H1 (cell line): ENCODE data around the gene AFF4. TPM values are rescaled to one million over a fixed set of nuclear protein-coding genes. Genes with fewer than 3 reads are reported as not detected.
A peak's percentile ranks its signal among the peaks of the same experiment; 100 is the strongest.

Experiments
- CTCF ChIA-PET: fragments of 300-600 bp; sonication (Branson Sonifier 250); formaldehyde crosslinking; loops from one replicate; lab custom pipeline; 2021; ENCODE audit not compliant: partially characterized antibody; lab: Charles Lee
- POLR2A ChIA-PET: fragments of 300-600 bp; sonication (Branson Sonifier 250); formaldehyde crosslinking; loops from one replicate; lab custom pipeline; 2021; ENCODE audit warnings: inconsistent platforms; ENCODE audit not compliant: partially characterized antibody; lab: Charles Lee
- DNase-seq, 2 experiments: peaks; one replicate each; pipeline versions ENCODE4 v3.0.0 to v3.0.0-alpha.2; 2010 to 2022; ENCODE audit warnings: low spot score in 2 of 2, low read depth in 1 of 2, mixed read lengths in 1 of 2
- FAIRE-seq: peaks from 2 replicates; lab custom pipeline; 2011; peaks lifted over from hg19 to GRCh38; lab: Jason Lieb, UNC
- H2AFZ ChIP-seq: 2 replicates; pipeline ENCODE4 v1.8.1; 2012; ENCODE audit warnings: low read length, inconsistent platforms
- H2AK5ac ChIP-seq: 2 replicates; pipeline ENCODE4 v1.6.1; 2013; ENCODE audit warnings: low read depth, low read length
- H2BK120ac ChIP-seq: replicated peaks from 2 replicates; pipeline ENCODE3; 2013; ENCODE audit warnings: low read depth, low read length, inconsistent platforms
- H2BK12ac ChIP-seq: 2 replicates; pipeline ENCODE4 v1.6.1; 2013; ENCODE audit warnings: low read depth, low read length
- H2BK15ac ChIP-seq: 2 replicates; pipeline ENCODE4 v1.6.1; 2013; ENCODE audit warnings: low read length
- H2BK20ac ChIP-seq: 2 replicates; pipeline ENCODE4 v1.6.1; 2013; ENCODE audit warnings: low read length
- H2BK5ac ChIP-seq: 2 replicates; pipeline ENCODE4 v1.6.1; 2013; ENCODE audit warnings: low read depth, low read length
- H3K14ac ChIP-seq: 2 replicates; pipeline ENCODE4 v1.6.1; 2013; ENCODE audit warnings: inconsistent platforms; ENCODE audit not compliant: insufficient read length
- H3K18ac ChIP-seq: 2 replicates; pipeline ENCODE4 v1.6.1; 2013; ENCODE audit warnings: low read length; ENCODE audit errors: extremely low read depth
- H3K23ac ChIP-seq: 2 replicates; pipeline ENCODE4 v1.6.1; 2013; ENCODE audit warnings: inconsistent platforms; ENCODE audit not compliant: insufficient read length
- H3K23me2 ChIP-seq: 2 replicates; pipeline ENCODE4 v1.6.1; 2013; ENCODE audit warnings: low read depth, low read length
- H3K27ac ChIP-seq: 2 replicates; pipeline ENCODE4 v1.6.1; 2011; ENCODE audit warnings: low read depth, low read length, inconsistent platforms
- H3K27me3 ChIP-seq, 4 experiments: replicated peaks in 1 of 4; 1 replicate in 1 of 4; 2 replicates in 3 of 4; pipeline versions ENCODE4 v1.6.1 to v1.8.1; 2011 to 2013; ENCODE audit warnings: low read length in 3 of 4, mild to moderate bottlenecking in 3 of 4, inconsistent platforms in 2 of 4, mixed read lengths in 2 of 4, moderate library complexity in 1 of 4; ENCODE audit not compliant: control insufficient read depth in 3 of 4, insufficient read depth in 3 of 4; ENCODE audit errors: extremely low read depth in 1 of 4
- H3K36me3 ChIP-seq, 4 experiments: 2 replicates each; pipeline versions ENCODE4 v1.6.1 to v1.8.1; 2011 to 2013; ENCODE audit warnings: mild to moderate bottlenecking in 4 of 4, low read length in 3 of 4, moderate library complexity in 2 of 4, control low read depth in 1 of 4, inconsistent platforms in 1 of 4; ENCODE audit not compliant: insufficient read depth in 4 of 4, control insufficient read depth in 2 of 4
- H3K4ac ChIP-seq: replicated peaks from 2 replicates; pipeline ENCODE3; 2013; ENCODE audit warnings: low read length, low read depth, mixed read lengths, inconsistent platforms; ENCODE audit not compliant: insufficient read length
- H3K4me1 ChIP-seq, 4 experiments: replicated peaks in 1 of 4; 1 replicate in 1 of 4; 2 replicates in 3 of 4; pipeline versions ENCODE4 v1.6.1 to v1.8.1; 2011 to 2013; ENCODE audit warnings: low read length in 3 of 4, inconsistent platforms in 2 of 4, mixed read lengths in 1 of 4; ENCODE audit not compliant: insufficient read depth in 4 of 4, control insufficient read depth in 3 of 4
- H3K4me2 ChIP-seq, 2 experiments: 2 replicates each; pipeline versions ENCODE4 v1.6.1 to v1.8.1; 2011 to 2013; ENCODE audit warnings: low read depth in 2 of 2, low read length in 2 of 2, control low read depth in 1 of 2, inconsistent platforms in 1 of 2, mild to moderate bottlenecking in 1 of 2; ENCODE audit not compliant: insufficient read depth in 1 of 2
- H3K4me3 ChIP-seq, 4 experiments: fragments of 200-600, 300-600 bp in 1 of 4; sonication (generic), shearing (Covaris generic), sonication (Bioruptor Twin) in 1 of 4; 2 replicates each; pipeline versions ENCODE4 v1.5.1 to v1.8.1; 2011 to 2016; ENCODE audit warnings: low read length in 4 of 4, low read depth in 3 of 4, control low read depth in 2 of 4, inconsistent platforms in 2 of 4, mild to moderate bottlenecking in 2 of 4, mixed read lengths in 1 of 4, moderate library complexity in 1 of 4; ENCODE audit not compliant: insufficient read depth in 2 of 4; ENCODE audit errors: extremely low read depth in 1 of 4
- H3K56ac ChIP-seq: replicated peaks from 2 replicates; pipeline ENCODE3; 2013; ENCODE audit warnings: low read depth, mild to moderate bottlenecking, mixed read lengths, low read length, inconsistent platforms; ENCODE audit not compliant: insufficient read length
- H3K79me1 ChIP-seq: 2 replicates; pipeline ENCODE4 v1.6.1; 2013; ENCODE audit warnings: low read depth, low read length, control low read depth
- H3K79me2 ChIP-seq, 2 experiments: 2 replicates each; pipeline versions ENCODE4 v1.6.1 to v1.8.1; 2012 to 2013; ENCODE audit warnings: low read length in 2 of 2, mild to moderate bottlenecking in 2 of 2, inconsistent platforms in 1 of 2; ENCODE audit not compliant: insufficient read depth in 2 of 2, control insufficient read depth in 1 of 2
- H3K9ac ChIP-seq, 4 experiments: replicated peaks in 1 of 4; 1 replicate in 1 of 4; 2 replicates in 3 of 4; pipeline versions ENCODE4 v1.6.1 to v1.8.1; 2011 to 2013; ENCODE audit warnings: low read depth in 3 of 4, low read length in 3 of 4, control low read depth in 2 of 4, mild to moderate bottlenecking in 2 of 4, moderate library complexity in 2 of 4, inconsistent platforms in 1 of 4; ENCODE audit errors: extremely low read depth in 1 of 4
- H3K9me3 ChIP-seq, 2 experiments: 2 replicates each; pipeline versions ENCODE4 v1.6.1 to v1.8.1; 2012 to 2013; ENCODE audit warnings: mild to moderate bottlenecking in 2 of 2, moderate library complexity in 2 of 2, control low read depth in 1 of 2, inconsistent platforms in 1 of 2, low read depth in 1 of 2, low read length in 1 of 2, mixed read lengths in 1 of 2; ENCODE audit not compliant: insufficient read depth in 2 of 2
- H4K20me1 ChIP-seq, 2 experiments: replicated peaks in 1 of 2; 2 replicates each; pipeline versions ENCODE3 to v1.8.1; 2011 to 2013; ENCODE audit warnings: inconsistent platforms in 2 of 2, low read length in 2 of 2, mild to moderate bottlenecking in 1 of 2; ENCODE audit not compliant: insufficient read depth in 2 of 2, control insufficient read depth in 1 of 2
- H4K5ac ChIP-seq: 2 replicates; pipeline ENCODE4 v1.6.1; 2013; ENCODE audit warnings: low read length, low read depth, mixed read lengths, inconsistent platforms; ENCODE audit not compliant: insufficient read length
- H4K8ac ChIP-seq: 2 replicates; pipeline ENCODE4 v1.8.0; 2013; ENCODE audit warnings: mild to moderate bottlenecking, moderate library complexity, low read length, inconsistent platforms; ENCODE audit not compliant: insufficient read depth; ENCODE audit errors: extremely low read depth
- H4K91ac ChIP-seq: replicated peaks from 2 replicates; pipeline ENCODE3; 2013; ENCODE audit warnings: low read length, mixed read lengths, inconsistent platforms; ENCODE audit not compliant: insufficient read length
- JUND ChIP-seq: IDR thresholded peaks from 2 replicates; pipeline ENCODE4 v1.6.1; 2011; ENCODE audit warnings: mild to moderate bottlenecking, improper control_type of control experiment, low read length
- KDM1A ChIP-seq: fragments of 200-600, 300-600 bp; sonication (generic); IDR thresholded peaks from 2 replicates; pipeline ENCODE4 v1.7.1; 2016; ENCODE audit warnings: mild to moderate bottlenecking, low read length, borderline replicate concordance
- POLR2AphosphoS5 ChIP-seq: IDR thresholded peaks from 2 replicates; pipeline ENCODE4 v1.6.1; 2011; ENCODE audit warnings: low read depth, low read length
- WGBS, 2 experiments: shearing (Covaris generic) in 1 of 2; methylation state at CpG; one replicate each; pipeline versions ENCODE4 v1.1.6 to v1.1.7; 2013 to 2015; ENCODE audit warnings: low lambda C conversion rate in 2 of 2, mixed read lengths in 2 of 2, inconsistent platforms in 1 of 2, low coverage in 1 of 2, missing lambda C conversion rate in 1 of 2; ENCODE audit not compliant: insufficient replicate concordance in 2 of 2, insufficient coverage in 1 of 2, insufficient read length in 1 of 2; ENCODE audit errors: extremely low coverage in 1 of 2, missing lambda C conversion rate in 1 of 2; 5-methylcytosine and 5-hydroxymethylcytosine counted together
- polyA plus RNA-seq, 7 experiments: library from polyadenylated mRNA; depleted of rRNA in 3 of 7; stranded (reverse) in 5 of 7; unstranded in 2 of 7; fragments of >200 nt in 5 of 7; fragments of 200-250 nt in 2 of 7; gene quantifications; 1 replicate in 5 of 7; 2 replicates in 1 of 7; 4 replicates in 1 of 7; pipeline versions ENCODE4 v1.2.1 to v1.2.3, GENCODE V29; 2011 to 2013; ENCODE audit warnings: missing spikeins in 2 of 7, mixed read lengths in 2 of 7
- total RNA-seq: library from RNA; stranded (reverse); fragmentation: NEBNext Ultra II Directional; extraction: Animal tissue kit (Norgen Biotek cat#: 25700); gene quantifications from 2 replicates; pipeline ENCODE4 v1.2.1, GENCODE V29; 2021

Gene AFF4
- total and polyA plus RNA-seq, 2 of the 8 experiments (the other 6 are each of a cell fraction or from before 2014, with no cell fraction given), result 12.0 to 61.4 TPM

- no peak for FAIRE-seq
Measured at GRCh38 chr5:132965120-132965519, 1.7 kb upstream of the AFF4 start.

More at GRCh38 chr5:132965120-132965519, 1.7 kb upstream of the AFF4 start:
- Histone ChIP-seq H3K56ac (no peak overlapping the region), H3K4me1 (no peaks in the 10 kb centered on the region), H2BK20ac (no peak overlapping the region), H2BK12ac (no peak overlapping the region), H2BK5ac (no peak overlapping the region), H4K20me1 (peaks cover 0 to 2% of the 10 kb centered on the region in 2 experiments), H2AK5ac (no peak overlapping the region), H3K27me3 (no peaks in the 10 kb centered on the region), H4K91ac (no peak overlapping the region), H3K14ac (no peak overlapping the region), H3K79me2 (peaks cover 13 to 28% of the 10 kb centered on the region in 2 experiments), H3K18ac (no peak overlapping the region), H4K5ac (no peak overlapping the region), H2BK15ac (no peak overlapping the region), H2AFZ (no peak overlapping the region), H3K4ac (no peak overlapping the region), H4K8ac (no peak overlapping the region), H3K23ac (no peak overlapping the region), H3K4me3 (no peak overlapping the region), H3K9ac (no peak overlapping the region), H3K36me3 (no peaks in the 10 kb centered on the region), H3K27ac (no peak overlapping the region), H3K23me2 (peaks cover 10% of the 10 kb centered on the region), H3K9me3 (no peaks in the 10 kb centered on the region), H3K4me2 (no peak overlapping the region), H3K79me1 (no peaks in the 10 kb centered on the region), H2BK120ac (no peak overlapping the region)
- DNase-seq, result no peak
- 89% methylated on average over 4 of the region's 4 CpGs; no CpG with 5 or more reads in 1 of the 2 experiments for WGBS, 2 experiments
- ChIA-PET POLR2A (interaction anchor here (7.3 kb wide), 1 partner anchor 85 kb away, joined by 104 read pairs; the partner anchor contains the start of gene HSPA4), CTCF (no interaction called here)
- TF ChIP-seq JUND (no peak), KDM1A (peak; percentile 57; the same call in 1 of the 2 replicates), POLR2AphosphoS5 (no peak)
